GM12878 (cell line): Measurements from ENCODE around the gene ZNF526. TPM values are rescaled to one million over a fixed set of nuclear protein-coding genes. Genes with fewer than 3 reads are reported as not detected.

Source experiments
- CBX5 ChIP-seq: sonication (generic); IDR thresholded peaks from 2 replicates; pipeline ENCODE4 v1.6.1; 2016; ENCODE audit warnings: low read depth, moderate library complexity, mild to moderate bottlenecking, inconsistent platforms
- CREB1 ChIP-seq: IDR thresholded peaks from 2 replicates; pipeline ENCODE4 v1.6.1; 2012; ENCODE audit warnings: low read depth, mild to moderate bottlenecking, inconsistent platforms
- JUNB ChIP-seq: IDR thresholded peaks from 2 replicates; pipeline ENCODE4 v1.6.1; 2016; ENCODE audit warnings: antibody characterized with exemption, mild to moderate bottlenecking
- MYC ChIP-seq: IDR thresholded peaks from 2 replicates; pipeline ENCODE4 v1.6.1; 2011; ENCODE audit warnings: mild to moderate bottlenecking, low read length, moderate library complexity, inconsistent platforms; ENCODE audit not compliant: insufficient read depth, insufficient replicate concordance, insufficient read length, severe bottlenecking
- NFXL1 ChIP-seq: fragments of 450-650 bp; IDR thresholded peaks from 2 replicates; pipeline ENCODE4 v1.6.1; 2017; ENCODE audit warnings: antibody characterized with exemption, mild to moderate bottlenecking, borderline replicate concordance
- NKRF ChIP-seq: fragments of 450-650 bp; conservative IDR thresholded peaks from 2 replicates; pipeline ENCODE4 v1.6.1; 2017; ENCODE audit warnings: mild to moderate bottlenecking, moderate library complexity
- RCOR1 ChIP-seq: conservative IDR thresholded peaks from 2 replicates; pipeline ENCODE4 v1.6.1; 2012; ENCODE audit warnings: low read depth, low read length, improper control_type of control experiment
- SMC3 ChIP-seq: IDR thresholded peaks from 2 replicates; pipeline ENCODE4 v1.6.1; 2011; ENCODE audit warnings: low read length, improper control_type of control experiment, borderline replicate concordance
- TCF3 ChIP-seq: IDR thresholded peaks from 2 replicates; pipeline ENCODE4 v1.6.1; 2012; ENCODE audit warnings: low read depth, mild to moderate bottlenecking, low read length, borderline replicate concordance; ENCODE audit not compliant: insufficient read depth
- YBX1 ChIP-seq: fragments of 450-650 bp; IDR thresholded peaks from 2 replicates; pipeline ENCODE4 v1.6.1; 2016; ENCODE audit warnings: antibody characterized with exemption
- YY1 ChIP-seq: IDR thresholded peaks from 2 replicates; pipeline ENCODE4 v1.6.1; 2011; ENCODE audit warnings: low read depth, mild to moderate bottlenecking, low read length
- polyA plus RNA-seq, 11 experiments: library from polyadenylated mRNA; depleted of rRNA in 4 of 11; unstranded in 6 of 11; stranded (reverse) in 5 of 11; fragments of >200 nt; fragmentation: Nextera tagmentation in 4 of 11; fragmentation: Illumina TruSeq in 1 of 11; extraction: Ambion mirVana in 4 of 11; extraction: Trizol in 1 of 11; gene quantifications; 1 replicate in 1 of 11; 2 replicates in 10 of 11; pipeline versions ENCODE4 v1.2.1 to v1.2.3, GENCODE V29; 2011 to 2016; ENCODE audit warnings: inconsistent platforms in 2 of 11, missing spikeins in 2 of 11, low read depth in 1 of 11
- total RNA-seq, 4 experiments: library from RNA; depleted of rRNA in 3 of 4; stranded (reverse); fragments of >200 nt in 3 of 4; fragmentation: Illumina TruSeq in 1 of 4; extraction: Trizol in 1 of 4; gene quantifications; 2 replicates each; pipeline versions ENCODE4 v1.2.1 to v1.2.3, GENCODE V29; 2013 to 2021
- TF ChIP-seq, protein P1 (sequence below): fragments of 450-650 bp; IDR thresholded peaks from 2 replicates; pipeline ENCODE4 v1.6.1; 2017; ENCODE audit warnings: borderline replicate concordance
- TF ChIP-seq, protein P2 (sequence below): fragments of 450-650 bp; formaldehyde crosslinking; IDR thresholded peaks from 2 replicates; pipeline ENCODE4 v1.5.0; 2022; ENCODE audit warnings: mild to moderate bottlenecking, missing genetic modification characterization
- TF ChIP-seq, protein P3 (sequence below): IDR thresholded peaks from 2 replicates; pipeline ENCODE4 v1.6.1; 2011; ENCODE audit warnings: borderline replicate concordance, low read depth, mild to moderate bottlenecking, moderate library complexity, low read length; ENCODE audit not compliant: insufficient read depth, poor library complexity, severe bottlenecking
- TF ChIP-seq, protein P4 (sequence below): IDR thresholded peaks from 2 replicates; pipeline ENCODE4 v1.6.1; 2012; ENCODE audit warnings: mild to moderate bottlenecking, low read depth, low read length

Gene ZNF526
- total and polyA plus RNA-seq, 10 of the 15 experiments (the other 5 are each of a cell fraction or from before 2014, with no cell fraction given), result 1.8 to 18.3 (median 5.5) TPM

- no peak for TF ChIP-seq NKRF
- peak; percentile 81 for TF ChIP-seq CREB1
- TF ChIP-seq SMC3, result no peak
- TF ChIP-seq, protein P1, sequence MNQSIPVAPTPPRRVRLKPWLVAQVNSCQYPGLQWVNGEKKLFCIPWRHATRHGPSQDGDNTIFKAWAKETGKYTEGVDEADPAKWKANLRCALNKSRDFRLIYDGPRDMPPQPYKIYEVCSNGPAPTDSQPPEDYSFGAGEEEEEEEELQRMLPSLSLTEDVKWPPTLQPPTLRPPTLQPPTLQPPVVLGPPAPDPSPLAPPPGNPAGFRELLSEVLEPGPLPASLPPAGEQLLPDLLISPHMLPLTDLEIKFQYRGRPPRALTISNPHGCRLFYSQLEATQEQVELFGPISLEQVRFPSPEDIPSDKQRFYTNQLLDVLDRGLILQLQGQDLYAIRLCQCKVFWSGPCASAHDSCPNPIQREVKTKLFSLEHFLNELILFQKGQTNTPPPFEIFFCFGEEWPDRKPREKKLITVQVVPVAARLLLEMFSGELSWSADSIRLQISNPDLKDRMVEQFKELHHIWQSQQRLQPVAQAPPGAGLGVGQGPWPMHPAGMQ, result no peak
- no peak for TF ChIP-seq JUNB
- TF ChIP-seq, protein P2, sequence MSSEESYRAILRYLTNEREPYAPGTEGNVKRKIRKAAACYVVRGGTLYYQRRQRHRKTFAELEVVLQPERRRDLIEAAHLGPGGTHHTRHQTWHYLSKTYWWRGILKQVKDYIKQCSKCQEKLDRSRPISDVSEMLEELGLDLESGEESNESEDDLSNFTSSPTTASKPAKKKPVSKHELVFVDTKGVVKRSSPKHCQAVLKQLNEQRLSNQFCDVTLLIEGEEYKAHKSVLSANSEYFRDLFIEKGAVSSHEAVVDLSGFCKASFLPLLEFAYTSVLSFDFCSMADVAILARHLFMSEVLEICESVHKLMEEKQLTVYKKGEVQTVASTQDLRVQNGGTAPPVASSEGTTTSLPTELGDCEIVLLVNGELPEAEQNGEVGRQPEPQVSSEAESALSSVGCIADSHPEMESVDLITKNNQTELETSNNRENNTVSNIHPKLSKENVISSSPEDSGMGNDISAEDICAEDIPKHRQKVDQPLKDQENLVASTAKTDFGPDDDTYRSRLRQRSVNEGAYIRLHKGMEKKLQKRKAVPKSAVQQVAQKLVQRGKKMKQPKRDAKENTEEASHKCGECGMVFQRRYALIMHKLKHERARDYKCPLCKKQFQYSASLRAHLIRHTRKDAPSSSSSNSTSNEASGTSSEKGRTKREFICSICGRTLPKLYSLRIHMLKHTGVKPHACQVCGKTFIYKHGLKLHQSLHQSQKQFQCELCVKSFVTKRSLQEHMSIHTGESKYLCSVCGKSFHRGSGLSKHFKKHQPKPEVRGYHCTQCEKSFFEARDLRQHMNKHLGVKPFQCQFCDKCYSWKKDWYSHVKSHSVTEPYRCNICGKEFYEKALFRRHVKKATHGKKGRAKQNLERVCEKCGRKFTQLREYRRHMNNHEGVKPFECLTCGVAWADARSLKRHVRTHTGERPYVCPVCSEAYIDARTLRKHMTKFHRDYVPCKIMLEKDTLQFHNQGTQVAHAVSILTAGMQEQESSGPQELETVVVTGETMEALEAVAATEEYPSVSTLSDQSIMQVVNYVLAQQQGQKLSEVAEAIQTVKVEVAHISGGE (CRISPR knock-in tag), result no peak
- TF ChIP-seq, protein P3, sequence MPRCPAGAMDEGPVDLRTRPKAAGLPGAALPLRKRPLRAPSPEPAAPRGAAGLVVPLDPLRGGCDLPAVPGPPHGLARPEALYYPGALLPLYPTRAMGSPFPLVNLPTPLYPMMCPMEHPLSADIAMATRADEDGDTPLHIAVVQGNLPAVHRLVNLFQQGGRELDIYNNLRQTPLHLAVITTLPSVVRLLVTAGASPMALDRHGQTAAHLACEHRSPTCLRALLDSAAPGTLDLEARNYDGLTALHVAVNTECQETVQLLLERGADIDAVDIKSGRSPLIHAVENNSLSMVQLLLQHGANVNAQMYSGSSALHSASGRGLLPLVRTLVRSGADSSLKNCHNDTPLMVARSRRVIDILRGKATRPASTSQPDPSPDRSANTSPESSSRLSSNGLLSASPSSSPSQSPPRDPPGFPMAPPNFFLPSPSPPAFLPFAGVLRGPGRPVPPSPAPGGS, result no peak
- no peak for TF ChIP-seq YBX1
- TF ChIP-seq, protein P4, sequence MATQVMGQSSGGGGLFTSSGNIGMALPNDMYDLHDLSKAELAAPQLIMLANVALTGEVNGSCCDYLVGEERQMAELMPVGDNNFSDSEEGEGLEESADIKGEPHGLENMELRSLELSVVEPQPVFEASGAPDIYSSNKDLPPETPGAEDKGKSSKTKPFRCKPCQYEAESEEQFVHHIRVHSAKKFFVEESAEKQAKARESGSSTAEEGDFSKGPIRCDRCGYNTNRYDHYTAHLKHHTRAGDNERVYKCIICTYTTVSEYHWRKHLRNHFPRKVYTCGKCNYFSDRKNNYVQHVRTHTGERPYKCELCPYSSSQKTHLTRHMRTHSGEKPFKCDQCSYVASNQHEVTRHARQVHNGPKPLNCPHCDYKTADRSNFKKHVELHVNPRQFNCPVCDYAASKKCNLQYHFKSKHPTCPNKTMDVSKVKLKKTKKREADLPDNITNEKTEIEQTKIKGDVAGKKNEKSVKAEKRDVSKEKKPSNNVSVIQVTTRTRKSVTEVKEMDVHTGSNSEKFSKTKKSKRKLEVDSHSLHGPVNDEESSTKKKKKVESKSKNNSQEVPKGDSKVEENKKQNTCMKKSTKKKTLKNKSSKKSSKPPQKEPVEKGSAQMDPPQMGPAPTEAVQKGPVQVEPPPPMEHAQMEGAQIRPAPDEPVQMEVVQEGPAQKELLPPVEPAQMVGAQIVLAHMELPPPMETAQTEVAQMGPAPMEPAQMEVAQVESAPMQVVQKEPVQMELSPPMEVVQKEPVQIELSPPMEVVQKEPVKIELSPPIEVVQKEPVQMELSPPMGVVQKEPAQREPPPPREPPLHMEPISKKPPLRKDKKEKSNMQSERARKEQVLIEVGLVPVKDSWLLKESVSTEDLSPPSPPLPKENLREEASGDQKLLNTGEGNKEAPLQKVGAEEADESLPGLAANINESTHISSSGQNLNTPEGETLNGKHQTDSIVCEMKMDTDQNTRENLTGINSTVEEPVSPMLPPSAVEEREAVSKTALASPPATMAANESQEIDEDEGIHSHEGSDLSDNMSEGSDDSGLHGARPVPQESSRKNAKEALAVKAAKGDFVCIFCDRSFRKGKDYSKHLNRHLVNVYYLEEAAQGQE, result no peak
- TF ChIP-seq MYC, result no peak
- TF ChIP-seq YY1, result peak; percentile 92
- TF ChIP-seq NFXL1, result no peak
- no peak for TF ChIP-seq TCF3
- TF ChIP-seq CBX5, result no peak
- no peak for TF ChIP-seq RCOR1
Observed at GRCh38 chr19:42268704-42269477, 48.8 kb downstream of the ZNF526 start, which contains the start of gene CIC (continued).
